Smooth muscle cell (in vitro differentiated cells): ENCODE data around the gene ACOX3. TPM values are rescaled to one million over a fixed set of nuclear protein-coding genes. Genes with fewer than 3 reads are reported as not detected.

Source experiments
- DNase-seq: peaks from one replicate; lab custom pipeline; 2025; ENCODE audit not compliant: unreplicated experiment; lab: John Stamatoyannopoulos, UW
- H2AFZ ChIP-seq: fragments of 200-600 bp; sonication (generic); 2 replicates; pipeline ENCODE4 v1.6.0; 2016; ENCODE audit warnings: antibody characterized with exemption, low read depth, mild to moderate bottlenecking
- H3F3A ChIP-seq: fragments of 200-600 bp; sonication (generic); 2 replicates; pipeline ENCODE4 v1.6.0; 2017; ENCODE audit warnings: antibody characterized with exemption, low read depth
- H3K27ac ChIP-seq: fragments of 200-600 bp; sonication (generic); 2 replicates; pipeline ENCODE4 v1.5.1; 2016; ENCODE audit warnings: low read depth, mild to moderate bottlenecking
- H3K27me3 ChIP-seq: fragments of 200-600 bp; sonication (generic); 2 replicates; pipeline ENCODE4 v1.6.1; 2016; ENCODE audit warnings: low read depth, mild to moderate bottlenecking
- H3K36me3 ChIP-seq: fragments of 200-600 bp; sonication (generic); 2 replicates; pipeline ENCODE4 v1.5.1; 2016; ENCODE audit warnings: low read depth
- H3K4me1 ChIP-seq: fragments of 200-600 bp; sonication (generic); 2 replicates; pipeline ENCODE4 v1.5.1; 2016; ENCODE audit warnings: low read depth
- H3K4me2 ChIP-seq: fragments of 200-600 bp; sonication (generic); 2 replicates; pipeline ENCODE4 v1.6.0; 2016; ENCODE audit warnings: mild to moderate bottlenecking
- H3K4me3 ChIP-seq: fragments of 200-600 bp; sonication (generic); 2 replicates; pipeline ENCODE4 v1.5.1; 2016; ENCODE audit warnings: mild to moderate bottlenecking
- H3K79me2 ChIP-seq: fragments of 200-600 bp; sonication (generic); 2 replicates; pipeline ENCODE4 v1.6.0; 2016; ENCODE audit warnings: low read depth, mild to moderate bottlenecking
- H3K9ac ChIP-seq: fragments of 200-600 bp; sonication (generic); 2 replicates; pipeline ENCODE4 v1.6.0; 2016; ENCODE audit warnings: low read depth
- H3K9me3 ChIP-seq: fragments of 200-600 bp; sonication (generic); replicated peaks from 2 replicates; pipeline ENCODE4 v1.5.1; 2016; ENCODE audit warnings: low read depth
- H4K20me1 ChIP-seq: fragments of 200-600 bp; sonication (generic); 2 replicates; pipeline ENCODE4 v1.6.0; 2016; ENCODE audit warnings: low read depth
- CTCF ChIP-seq: fragments of 200-600 bp; sonication (generic); IDR thresholded peaks from 2 replicates; pipeline ENCODE4 v1.5.1; 2017; ENCODE audit warnings: borderline replicate concordance, mild to moderate bottlenecking, antibody characterized with exemption; ENCODE audit not compliant: insufficient read depth, poor library complexity, severe bottlenecking
- WGBS: methylation state at CpG from one replicate; pipeline ENCODE4 v1.1.7; 2016; ENCODE audit warnings: low lambda C conversion rate; 5-methylcytosine and 5-hydroxymethylcytosine counted together
- polyA plus RNA-seq: library from polyadenylated mRNA; unstranded; fragments of >200 nt; fragmentation: Nextera tagmentation; extraction: Ambion mirVana; gene quantifications from 2 replicates; pipeline ENCODE4 v1.2.1, GENCODE V29; 2016
- total RNA-seq: library from RNA; depleted of rRNA; stranded (reverse); fragments of >200 nt; gene quantifications from 2 replicates; pipeline ENCODE4 v1.2.3, GENCODE V29; 2014

Gene ACOX3
- total and polyA plus RNA-seq, 2 experiments from 2014 or later = 25.0 to 27.9 TPM

- Histone ChIP-seq H2AFZ (no peak overlapping the region), H3K79me2 (no peaks in the 10 kb centered on the region), H3K9me3 (no peaks in the 10 kb centered on the region), H3F3A (no peaks in the 10 kb centered on the region), H4K20me1 (peaks cover under 1% of the 10 kb centered on the region), H3K27ac (no peak overlapping the region), H3K9ac (no peak overlapping the region), H3K4me2 (no peak overlapping the region), H3K4me3 (no peak overlapping the region), H3K4me1 (no peaks in the 10 kb centered on the region), H3K27me3 (no peaks in the 10 kb centered on the region), H3K36me3 (no peaks in the 10 kb centered on the region)
- no peak for TF ChIP-seq CTCF
- WGBS = 83% methylated on average over 14 of the region's 14 CpGs
- DNase-seq = no peak
Measured at GRCh38 chr4:8464381-8464780, 23.9 kb upstream of the ACOX3 start.

- H3K27ac ChIP-seq = no peak overlapping the region
- H3F3A ChIP-seq = no peaks in the 10 kb centered on the region
- no peaks in the 10 kb centered on the region for H3K9me3 ChIP-seq
- H3K27me3 ChIP-seq = no peaks in the 10 kb centered on the region
- H3K4me1 ChIP-seq = no peaks in the 10 kb centered on the region
- no peak overlapping the region for H3K4me2 ChIP-seq
- no peak for DNase-seq
- H4K20me1 ChIP-seq = no peaks in the 10 kb centered on the region
- H3K4me3 ChIP-seq = no peak overlapping the region
- no peak overlapping the region for H2AFZ ChIP-seq
- TF ChIP-seq CTCF = no peak
- 96% methylated on average over 9 of the region's 9 CpGs for WGBS
- no peaks in the 10 kb centered on the region for H3K79me2 ChIP-seq
- H3K9ac ChIP-seq = no peak overlapping the region
- H3K36me3 ChIP-seq = no peaks in the 10 kb centered on the region
Measured at GRCh38 chr4:8463811-8464210, 23.3 kb upstream of the ACOX3 start.

GRCh38 chr4:8461616-8462015, 21.1 kb upstream of the ACOX3 start:
- Histone ChIP-seq H3K9ac (no peak overlapping the region), H2AFZ (no peak overlapping the region), H3K27me3 (no peaks in the 10 kb centered on the region), H3K27ac (no peak overlapping the region), H3K4me2 (no peak overlapping the region), H3K36me3 (no peaks in the 10 kb centered on the region), H3K9me3 (no peaks in the 10 kb centered on the region), H3F3A (no peaks in the 10 kb centered on the region), H4K20me1 (no peaks in the 10 kb centered on the region), H3K4me1 (no peaks in the 10 kb centered on the region), H3K79me2 (no peaks in the 10 kb centered on the region), H3K4me3 (no peak overlapping the region)
- no peak for DNase-seq
- TF ChIP-seq CTCF = no peak
- 97% methylated on average over 6 of the region's 6 CpGs for WGBS

GRCh38 chr4:8461086-8461485, 20.6 kb upstream of the ACOX3 start:
- Histone ChIP-seq H3K27me3 (no peaks in the 10 kb centered on the region), H4K20me1 (no peaks in the 10 kb centered on the region), H3K4me2 (no peak overlapping the region), H3K27ac (no peak overlapping the region), H2AFZ (no peak overlapping the region), H3K9ac (no peak overlapping the region), H3K4me1 (no peaks in the 10 kb centered on the region), H3K9me3 (no peaks in the 10 kb centered on the region), H3K36me3 (no peaks in the 10 kb centered on the region), H3F3A (no peaks in the 10 kb centered on the region), H3K4me3 (no peak overlapping the region), H3K79me2 (no peaks in the 10 kb centered on the region)
- TF ChIP-seq CTCF = no peak
- 82% methylated on average over 6 of the region's 6 CpGs for WGBS
- DNase-seq = no peak
